ENCODE data around the gene CYP4B1. TPM values are rescaled to one million over a fixed set of nuclear protein-coding genes. Genes with fewer than 3 reads are reported as not detected.

Gene CYP4B1
- total RNA-seq, 1 experiment from 2014 or later, result 3.5 TPM

GRCh38 chr1:46790446-46791101 lies 8.3 kb upstream of the CYP4B1 start:
- Histone ChIP-seq H3K4me2 (no peak overlapping the region), H3K27ac (no peak overlapping the region), H3K9me3 (ENCODE audit: insufficient read depth, low read depth) (no peaks in the 10 kb centered on the region; the same call in 1 of the 2 replicates), H4K20me1 (ENCODE audit: insufficient read depth) (no peaks in the 10 kb centered on the region), H3K27me3 (ENCODE audit: insufficient read depth, low read depth) (no peaks in the 10 kb centered on the region), H3K79me2 (ENCODE audit: low read depth) (no peaks in the 10 kb centered on the region), H3K36me3 (ENCODE audit: low read depth) (no peaks in the 10 kb centered on the region), H2AFZ (no peak overlapping the region), H3K4me1 (replicated peaks; ENCODE audit: insufficient read depth) (no peaks in the 10 kb centered on the region), H3F3A (ENCODE audit: insufficient read depth, low read depth) (no peaks in the 10 kb centered on the region), H3K4me3 (no peak overlapping the region), H3K9me2 (ENCODE audit: insufficient read depth) (no peaks in the 10 kb centered on the region)
- no peak for DNase-seq
- POLR2A ChIA-PET (ENCODE audit: unreplicated experiment), result no interaction called here
- TF ChIP-seq CTCF (conservative IDR thresholded peaks at IDR 0.05) (no peak), EZH2 (IDR thresholded peaks at IDR 0.05; ENCODE audit: low read depth) (no peak)
- intact Hi-C loops (cut with micrococcal nuclease; ENCODE audit: unreplicated experiment), result no loop called here
- CTCF ChIA-PET, result no interaction called here
- no TSS peak for BruUV-seq (replicated peaks)

GRCh38 chr1:46793126-46793525 lies 5.7 kb upstream of the CYP4B1 start:
- DNase-seq, result no peak
- H3K4me1 ChIP-seq (replicated peaks; ENCODE audit: insufficient read depth), result no peaks in the 10 kb centered on the region
- no peaks in the 10 kb centered on the region for H3K9me3 ChIP-seq (ENCODE audit: insufficient read depth, low read depth)
- no peaks in the 10 kb centered on the region for H3K36me3 ChIP-seq (ENCODE audit: low read depth)
- H3K4me2 ChIP-seq, result no peak overlapping the region
- H2AFZ ChIP-seq, result no peak overlapping the region
- ChIA-PET POLR2A (ENCODE audit: unreplicated experiment) (no interaction called here), CTCF (no interaction called here)
- H3K9me2 ChIP-seq (ENCODE audit: insufficient read depth), result no peaks in the 10 kb centered on the region
- H3F3A ChIP-seq (ENCODE audit: insufficient read depth, low read depth), result no peaks in the 10 kb centered on the region
- BruUV-seq (replicated peaks), result no TSS peak
- H3K4me3 ChIP-seq, result no peak overlapping the region
- intact Hi-C loops (cut with micrococcal nuclease; ENCODE audit: unreplicated experiment), result no loop called here
- H3K27me3 ChIP-seq (ENCODE audit: insufficient read depth, low read depth), result no peaks in the 10 kb centered on the region
- TF ChIP-seq CTCF (conservative IDR thresholded peaks at IDR 0.05) (no peak), EZH2 (IDR thresholded peaks at IDR 0.05; ENCODE audit: low read depth) (no peak)
- no peaks in the 10 kb centered on the region for H3K79me2 ChIP-seq (ENCODE audit: low read depth)
- H4K20me1 ChIP-seq (ENCODE audit: insufficient read depth), result no peaks in the 10 kb centered on the region
- H3K27ac ChIP-seq, result no peak overlapping the region

- Histone ChIP-seq H3F3A (ENCODE audit: insufficient read depth, low read depth) (no peaks in the 10 kb centered on the region), H3K4me2 (no peak overlapping the region), H3K4me1 (replicated peaks; ENCODE audit: insufficient read depth) (peaks cover 4% of the 10 kb centered on the region; the same call in 1 of the 2 replicates), H4K20me1 (ENCODE audit: insufficient read depth) (no peaks in the 10 kb centered on the region), H3K9me2 (ENCODE audit: insufficient read depth) (no peaks in the 10 kb centered on the region), H3K27ac (no peak overlapping the region), H3K27me3 (ENCODE audit: insufficient read depth, low read depth) (no peaks in the 10 kb centered on the region), H3K36me3 (ENCODE audit: low read depth) (no peaks in the 10 kb centered on the region), H3K4me3 (no peak overlapping the region), H3K79me2 (ENCODE audit: low read depth) (no peaks in the 10 kb centered on the region), H2AFZ (no peak overlapping the region), H3K9me3 (ENCODE audit: insufficient read depth, low read depth) (no peaks in the 10 kb centered on the region)
- intact Hi-C loops (cut with micrococcal nuclease; ENCODE audit: unreplicated experiment), result no loop called here
- TF ChIP-seq CTCF (conservative IDR thresholded peaks at IDR 0.05) (no peak), EZH2 (IDR thresholded peaks at IDR 0.05; ENCODE audit: low read depth) (no peak)
- ChIA-PET POLR2A (ENCODE audit: unreplicated experiment) (no interaction called here), CTCF (no interaction called here)
- no peak for DNase-seq
- no TSS peak for BruUV-seq (replicated peaks)
Observed at GRCh38 chr1:46797696-46798470, 963 bp upstream of the CYP4B1 start.

Measured in PC-9 (cell line).